Endothelial cell of umbilical vein (primary cell): ENCODE measurements around the gene NQO2. TPM values are rescaled to one million over a fixed set of nuclear protein-coding genes. Genes with fewer than 3 reads are reported as not detected.

Experiments used
- BruUV-seq: library from RNA; stranded (reverse); fragments of 400-500 nt; replicated peaks from 2 replicates; lab custom pipeline; 2021; lab: Mats Ljungman, UMichigan
- CTCF ChIA-PET: fragments of 300-600, 350-600 bp; sonication (Branson Sonifier 250); formaldehyde crosslinking; loops from one replicate; lab custom pipeline; 2021; ENCODE audit warnings: antibody characterized with exemption, inconsistent platforms; lab: Charles Lee
- POLR2A ChIA-PET: fragments of 300-600, 350-600 bp; sonication (Branson Sonifier 250); formaldehyde crosslinking; loops from one replicate; lab custom pipeline; 2021; ENCODE audit warnings: antibody characterized with exemption, inconsistent platforms; lab: Charles Lee
- DNase-seq: peaks from one replicate; pipeline ENCODE4 v3.0.0-alpha.2; 2011; ENCODE audit warnings: low read depth, low spot score
- FAIRE-seq: peaks from 2 replicates; lab custom pipeline; 2011; peaks lifted over from hg19 to GRCh38; lab: Jason Lieb, UNC
- H2AFZ ChIP-seq: 2 replicates; pipeline ENCODE4 v1.6.0; 2012; ENCODE audit warnings: low read depth, low read length, control low read depth, inconsistent platforms
- H3K27ac ChIP-seq: 2 replicates; pipeline ENCODE4 v1.5.1; 2011; ENCODE audit warnings: low read depth, mild to moderate bottlenecking, control low read depth, low read length, moderate library complexity; ENCODE audit not compliant: insufficient read depth
- H3K27me3 ChIP-seq, 2 experiments: 2 replicates each; pipeline versions ENCODE4 v1.6.0 to v1.6.1; 2011; ENCODE audit warnings: low read length in 2 of 2, mixed read lengths in 1 of 2; ENCODE audit not compliant: control insufficient read depth in 2 of 2, insufficient read depth in 2 of 2
- H3K36me3 ChIP-seq, 2 experiments: 2 replicates in 1 of 2; 3 replicates in 1 of 2; pipeline ENCODE4 v1.5.1; 2011; ENCODE audit warnings: low read length in 2 of 2, mild to moderate bottlenecking in 1 of 2, moderate library complexity in 1 of 2; ENCODE audit not compliant: control insufficient read depth in 2 of 2, insufficient read depth in 2 of 2; ENCODE audit errors: extremely low read depth in 1 of 2
- H3K4me1 ChIP-seq: 3 replicates; pipeline ENCODE4 v1.5.1; 2011; ENCODE audit warnings: mild to moderate bottlenecking, low read length; ENCODE audit not compliant: control insufficient read depth, insufficient read depth; ENCODE audit errors: extremely low read depth
- H3K4me2 ChIP-seq: 2 replicates; pipeline ENCODE4 v1.6.1; 2011; ENCODE audit warnings: low read length, control low read depth, mixed read lengths; ENCODE audit not compliant: insufficient read depth
- H3K4me3 ChIP-seq, 3 experiments: fragments of 200-600 bp in 1 of 3; sonication (generic), shearing (Covaris generic) in 1 of 3; replicated peaks in 1 of 3; 2 replicates each; pipeline ENCODE4 v1.5.1; 2011 to 2016; ENCODE audit warnings: control low read depth in 3 of 3, low read length in 3 of 3, mild to moderate bottlenecking in 2 of 3, inconsistent platforms in 1 of 3, low read depth in 1 of 3, moderate library complexity in 1 of 3; ENCODE audit not compliant: insufficient read depth in 1 of 3
- H3K79me2 ChIP-seq: 2 replicates; pipeline ENCODE4 v1.6.0; 2012; ENCODE audit warnings: low read length, inconsistent platforms; ENCODE audit not compliant: control insufficient read depth, insufficient read depth
- H3K9ac ChIP-seq: replicated peaks from 2 replicates; pipeline ENCODE3; 2011; ENCODE audit warnings: low read length, control low read depth; ENCODE audit not compliant: insufficient read depth; ENCODE audit errors: extremely low read depth
- H3K9me1 ChIP-seq: replicated peaks from 3 replicates; pipeline ENCODE4 v1.6.0; 2011; ENCODE audit warnings: mild to moderate bottlenecking, low read length; ENCODE audit not compliant: control insufficient read depth, insufficient read depth; ENCODE audit errors: extremely low read depth
- H3K9me3 ChIP-seq: replicated peaks from 2 replicates; pipeline ENCODE4 v1.5.1; 2012; ENCODE audit warnings: low read length, inconsistent platforms; ENCODE audit not compliant: control insufficient read depth, insufficient read depth
- H4K20me1 ChIP-seq: replicated peaks from 2 replicates; pipeline ENCODE3; 2011; ENCODE audit warnings: mild to moderate bottlenecking, low read length; ENCODE audit not compliant: control insufficient read depth, insufficient read depth; ENCODE audit errors: extremely low read depth
- CTCF ChIP-seq, 2 donors: IDR thresholded peaks; 1 replicate in 1 of 2; 2 replicates in 1 of 2; pipeline ENCODE4 v1.5.1; 2011; ENCODE audit warnings: low read length in 2 of 2, mild to moderate bottlenecking in 2 of 2, moderate library complexity in 2 of 2, control low read depth in 1 of 2, inconsistent platforms in 1 of 2, low read depth in 1 of 2; ENCODE audit not compliant: insufficient read depth in 1 of 2; ENCODE audit errors: extremely low read depth in 1 of 2
- EZH2 ChIP-seq: IDR thresholded peaks from 2 replicates; pipeline ENCODE4 v1.6.1; 2012; ENCODE audit warnings: borderline replicate concordance, low read depth, mild to moderate bottlenecking, moderate library complexity, low read length, inconsistent platforms; ENCODE audit not compliant: severe bottlenecking
- FOS ChIP-seq: IDR thresholded peaks from 2 replicates; pipeline ENCODE4 v1.6.1; 2011; ENCODE audit warnings: mild to moderate bottlenecking, low read length, moderate library complexity, borderline replicate concordance; ENCODE audit not compliant: insufficient read depth
- JUN ChIP-seq: IDR thresholded peaks from 2 replicates; pipeline ENCODE4 v1.6.1; 2011; ENCODE audit warnings: borderline replicate concordance, low read depth; ENCODE audit not compliant: insufficient read length, insufficient read depth
- MAX ChIP-seq: IDR thresholded peaks from 2 replicates; pipeline ENCODE4 v1.6.1; 2011; ENCODE audit not compliant: insufficient read depth, insufficient read length
- MYC ChIP-seq: IDR thresholded peaks from one replicate; pipeline ENCODE4 v1.6.1; 2011; ENCODE audit warnings: mild to moderate bottlenecking, low read depth, low read length
- POLR2A ChIP-seq: IDR thresholded peaks from 2 replicates; pipeline ENCODE4 v1.6.1; 2012; ENCODE audit warnings: low read depth, mild to moderate bottlenecking, control low read depth, low read length
- POLR2AphosphoS5 ChIP-seq: IDR thresholded peaks from 2 replicates; pipeline ENCODE4 v1.6.1; 2012; ENCODE audit warnings: low read depth, mild to moderate bottlenecking, control low read depth, low read length, moderate library complexity; ENCODE audit not compliant: insufficient read depth
- dilution Hi-C: fragments of 300-500 bp; cut with MboI; formaldehyde crosslinking; loops from one replicate; pipeline ENCODE4 v1.15.0; 2019; ENCODE audit warnings: low sequenced_read_pairs; ENCODE audit not compliant: extremely low pct_ligation_motif_present
- intact Hi-C: fragments of 100-400 bp; cut with micrococcal nuclease; formaldehyde crosslinking; loops from one replicate; pipeline ENCODE4 v1.10.0; 2022
- polyA plus RNA-seq, 4 experiments: library from polyadenylated mRNA; depleted of rRNA in 3 of 4; stranded (reverse) in 3 of 4; unstranded in 1 of 4; fragments of >200 nt; gene quantifications; 2 replicates each; pipeline versions ENCODE4 v1.2.1 to v1.2.3, GENCODE V29; 2011 to 2012; ENCODE audit warnings: missing spikeins in 1 of 4
- total RNA-seq: library from RNA; stranded (reverse); gene quantifications from 2 replicates; pipeline ENCODE4 v1.2.3, GENCODE V29; 2021

The NQO2 gene
- total and polyA plus RNA-seq, 2 donors (not counting 3 experiments of a cell fraction or from before 2014, with no cell fraction given), result 27.6 to 48.0 TPM

- dilution Hi-C loops (no loop called here), intact Hi-C loops (no loop called here)
- Histone ChIP-seq H3K4me2 (no peak overlapping the region), H3K9me1 (no peaks in the 10 kb centered on the region), H3K27me3 (peaks cover 3 to 15% of the 10 kb centered on the region in 2 experiments), H3K36me3 (no peaks in the 10 kb centered on the region), H3K79me2 (no peaks in the 10 kb centered on the region), H2AFZ (no peak overlapping the region), H3K27ac (no peak overlapping the region), H3K4me1 (no peaks in the 10 kb centered on the region), H3K9ac (no peak overlapping the region), H3K4me3 (no peak overlapping the region), H3K9me3 (no peaks in the 10 kb centered on the region), H4K20me1 (no peaks in the 10 kb centered on the region)
- ChIA-PET CTCF (interaction anchor here (1.3 to 2.3 kb wide), 3 partner anchors 8 to 44 kb away, joined by 3 to 13 read pairs (median 4); no protein-coding TSS in a partner anchor), POLR2A (no interaction called here)
- no peak for DNase-seq
- TF ChIP-seq POLR2AphosphoS5, result no peak
- TF ChIP-seq MAX, result no peak
- no peak for TF ChIP-seq CTCF (IDR thresholded peaks at IDR 0.05; ENCODE audit: extremely low read depth in 1 of 2, insufficient read depth in 1 of 2, low read depth in 1 of 2, low read length in 2 of 2)
- no peak for TF ChIP-seq POLR2A
- TF ChIP-seq EZH2, result no peak
- TF ChIP-seq JUN, result no peak
- TF ChIP-seq MYC, result no peak
- TF ChIP-seq FOS, result no peak
- no TSS peak for BruUV-seq
- no peak for FAIRE-seq
Measured at GRCh38 chr6:3045777-3046176, 46.1 kb downstream of the NQO2 start.
